A549 treated with CpdA at 1 μM for 4 hours (cell line): ENCODE results near the gene CNTN3. TPM values are rescaled to one million over a fixed set of nuclear protein-coding genes. Genes with fewer than 3 reads are reported as not detected.

Experiments
- total RNA-seq: library from RNA; stranded (reverse); fragments of 200-300 nt; extraction: Qiagen RNA extraction; gene quantifications from 5 replicates; pipeline ENCODE4 v1.2.3, GENCODE V29; 2022; ENCODE audit warnings: low read depth

The CNTN3 gene
- total RNA-seq, result not detected in 5 replicates

GRCh38 chr3:74614107-74614967 is at the start of gene CNTN3:
TSS of gene CNTN3 (minus strand) at chr3:74614659. CDS start at chr3:74521112, 93,547 bp downstream.

